Measurements from ENCODE around the gene HSBP1L1. TPM values are rescaled to one million over a fixed set of nuclear protein-coding genes. Genes with fewer than 3 reads are reported as not detected.

Gene HSBP1L1
- total and polyA plus RNA-seq, 2 of the 13 experiments (the other 11 are each of a cell fraction or from before 2014, with no cell fraction given) = 22.6 to 45.1 TPM

DNA sequence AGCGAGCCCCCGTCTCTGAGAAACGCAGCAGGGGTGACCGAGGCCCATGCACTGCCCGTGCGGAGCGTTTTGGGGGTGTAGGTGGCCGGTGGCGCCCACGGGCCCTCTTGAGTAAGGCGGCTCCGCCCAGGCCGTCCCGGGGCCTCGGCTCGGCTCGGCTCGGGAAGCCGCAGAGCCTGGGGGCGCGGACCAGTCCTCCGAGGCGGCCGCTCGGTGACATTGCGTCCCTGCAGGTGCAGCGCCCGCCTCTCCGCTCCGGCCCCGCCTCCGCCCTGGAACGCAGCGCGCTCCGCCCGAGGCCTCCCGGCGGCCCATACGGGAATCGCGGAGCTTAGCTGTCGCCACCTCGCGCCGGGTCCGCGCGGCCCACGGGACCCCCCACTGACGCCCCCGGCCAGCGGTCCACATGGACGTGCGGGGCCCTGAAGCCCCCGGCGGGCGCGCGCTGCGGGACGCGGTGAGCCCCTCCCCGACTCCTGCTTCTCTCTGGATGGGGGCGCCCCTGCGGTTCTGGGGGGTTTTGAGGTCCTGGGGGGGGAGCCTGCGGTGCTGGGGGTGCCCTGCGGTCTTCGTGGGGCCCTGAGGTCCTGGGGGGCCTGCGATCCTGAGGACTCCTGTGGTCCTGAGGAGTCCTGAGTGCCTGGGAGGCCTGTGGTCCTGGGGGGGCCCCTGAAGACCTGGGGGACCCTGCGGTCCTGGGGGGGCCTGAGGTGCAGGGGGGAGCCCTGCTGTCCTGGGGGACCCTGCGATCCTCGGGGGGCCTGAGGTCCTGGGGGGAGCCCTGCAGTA, at the start of gene HSBP1L1 (continued):
- no peak; the same call in 1 of the 2 replicates for TF ChIP-seq ZNF878 (CRISPR knock-in tag; IDR thresholded peaks at IDR 0.05)
- TF ChIP-seq, protein P1, sequence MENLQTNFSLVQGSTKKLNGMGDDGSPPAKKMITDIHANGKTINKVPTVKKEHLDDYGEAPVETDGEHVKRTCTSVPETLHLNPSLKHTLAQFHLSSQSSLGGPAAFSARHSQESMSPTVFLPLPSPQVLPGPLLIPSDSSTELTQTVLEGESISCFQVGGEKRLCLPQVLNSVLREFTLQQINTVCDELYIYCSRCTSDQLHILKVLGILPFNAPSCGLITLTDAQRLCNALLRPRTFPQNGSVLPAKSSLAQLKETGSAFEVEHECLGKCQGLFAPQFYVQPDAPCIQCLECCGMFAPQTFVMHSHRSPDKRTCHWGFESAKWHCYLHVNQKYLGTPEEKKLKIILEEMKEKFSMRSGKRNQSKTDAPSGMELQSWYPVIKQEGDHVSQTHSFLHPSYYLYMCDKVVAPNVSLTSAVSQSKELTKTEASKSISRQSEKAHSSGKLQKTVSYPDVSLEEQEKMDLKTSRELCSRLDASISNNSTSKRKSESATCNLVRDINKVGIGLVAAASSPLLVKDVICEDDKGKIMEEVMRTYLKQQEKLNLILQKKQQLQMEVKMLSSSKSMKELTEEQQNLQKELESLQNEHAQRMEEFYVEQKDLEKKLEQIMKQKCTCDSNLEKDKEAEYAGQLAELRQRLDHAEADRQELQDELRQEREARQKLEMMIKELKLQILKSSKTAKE (CRISPR knock-in tag; IDR thresholded peaks at IDR 0.05; ENCODE audit: borderline replicate concordance) = no peak
- peak; percentile 44; the same call in 1 of the 2 replicates for TF ChIP-seq YEATS4 (CRISPR knock-in tag; IDR thresholded peaks at IDR 0.05; ENCODE audit: borderline replicate concordance)
- TF ChIP-seq, protein P2, sequence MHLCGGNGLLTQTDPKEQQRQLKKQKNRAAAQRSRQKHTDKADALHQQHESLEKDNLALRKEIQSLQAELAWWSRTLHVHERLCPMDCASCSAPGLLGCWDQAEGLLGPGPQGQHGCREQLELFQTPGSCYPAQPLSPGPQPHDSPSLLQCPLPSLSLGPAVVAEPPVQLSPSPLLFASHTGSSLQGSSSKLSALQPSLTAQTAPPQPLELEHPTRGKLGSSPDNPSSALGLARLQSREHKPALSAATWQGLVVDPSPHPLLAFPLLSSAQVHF (CRISPR knock-in tag; IDR thresholded peaks at IDR 0.05) = no peak
- TF ChIP-seq, protein P3, sequence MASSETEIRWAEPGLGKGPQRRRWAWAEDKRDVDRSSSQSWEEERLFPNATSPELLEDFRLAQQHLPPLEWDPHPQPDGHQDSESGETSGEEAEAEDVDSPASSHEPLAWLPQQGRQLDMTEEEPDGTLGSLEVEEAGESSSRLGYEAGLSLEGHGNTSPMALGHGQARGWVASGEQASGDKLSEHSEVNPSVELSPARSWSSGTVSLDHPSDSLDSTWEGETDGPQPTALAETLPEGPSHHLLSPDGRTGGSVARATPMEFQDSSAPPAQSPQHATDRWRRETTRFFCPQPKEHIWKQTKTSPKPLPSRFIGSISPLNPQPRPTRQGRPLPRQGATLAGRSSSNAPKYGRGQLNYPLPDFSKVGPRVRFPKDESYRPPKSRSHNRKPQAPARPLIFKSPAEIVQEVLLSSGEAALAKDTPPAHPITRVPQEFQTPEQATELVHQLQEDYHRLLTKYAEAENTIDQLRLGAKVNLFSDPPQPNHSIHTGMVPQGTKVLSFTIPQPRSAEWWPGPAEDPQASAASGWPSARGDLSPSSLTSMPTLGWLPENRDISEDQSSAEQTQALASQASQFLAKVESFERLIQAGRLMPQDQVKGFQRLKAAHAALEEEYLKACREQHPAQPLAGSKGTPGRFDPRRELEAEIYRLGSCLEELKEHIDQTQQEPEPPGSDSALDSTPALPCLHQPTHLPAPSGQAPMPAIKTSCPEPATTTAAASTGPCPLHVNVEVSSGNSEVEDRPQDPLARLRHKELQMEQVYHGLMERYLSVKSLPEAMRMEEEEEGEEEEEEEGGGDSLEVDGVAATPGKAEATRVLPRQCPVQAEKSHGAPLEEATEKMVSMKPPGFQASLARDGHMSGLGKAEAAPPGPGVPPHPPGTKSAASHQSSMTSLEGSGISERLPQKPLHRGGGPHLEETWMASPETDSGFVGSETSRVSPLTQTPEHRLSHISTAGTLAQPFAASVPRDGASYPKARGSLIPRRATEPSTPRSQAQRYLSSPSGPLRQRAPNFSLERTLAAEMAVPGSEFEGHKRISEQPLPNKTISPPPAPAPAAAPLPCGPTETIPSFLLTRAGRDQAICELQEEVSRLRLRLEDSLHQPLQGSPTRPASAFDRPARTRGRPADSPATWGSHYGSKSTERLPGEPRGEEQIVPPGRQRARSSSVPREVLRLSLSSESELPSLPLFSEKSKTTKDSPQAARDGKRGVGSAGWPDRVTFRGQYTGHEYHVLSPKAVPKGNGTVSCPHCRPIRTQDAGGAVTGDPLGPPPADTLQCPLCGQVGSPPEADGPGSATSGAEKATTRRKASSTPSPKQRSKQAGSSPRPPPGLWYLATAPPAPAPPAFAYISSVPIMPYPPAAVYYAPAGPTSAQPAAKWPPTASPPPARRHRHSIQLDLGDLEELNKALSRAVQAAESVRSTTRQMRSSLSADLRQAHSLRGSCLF (CRISPR knock-in tag; IDR thresholded peaks at IDR 0.05; ENCODE audit: borderline replicate concordance) = no peak
- TF ChIP-seq POLR2A (IDR thresholded peaks at IDR 0.05; ENCODE audit: insufficient read depth in 1 of 2, low read depth in 2 of 2, low read length in 2 of 2) = peak; percentile 56 to 83
- no peak for TF ChIP-seq ATRX (CRISPR knock-in tag; IDR thresholded peaks at IDR 0.05; ENCODE audit: borderline replicate concordance)
- TF ChIP-seq MZF1 (CRISPR knock-in tag; IDR thresholded peaks at IDR 0.05; ENCODE audit: borderline replicate concordance) = no peak
- TF ChIP-seq, protein P4, sequence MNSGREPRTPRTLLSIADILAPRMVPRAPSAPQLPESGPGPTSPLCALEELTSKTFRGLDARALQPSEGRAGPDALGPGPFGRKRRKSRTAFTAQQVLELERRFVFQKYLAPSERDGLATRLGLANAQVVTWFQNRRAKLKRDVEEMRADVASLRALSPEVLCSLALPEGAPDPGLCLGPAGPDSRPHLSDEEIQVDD (CRISPR knock-in tag; IDR thresholded peaks at IDR 0.05; ENCODE audit: borderline replicate concordance) = no peak
- peak; percentile 28; the same call in 1 of the 2 replicates for TF ChIP-seq SMAD1 (CRISPR knock-in tag; IDR thresholded peaks at IDR 0.05; ENCODE audit: borderline replicate concordance, low read depth)
- TF ChIP-seq ZFX (CRISPR knock-in tag; IDR thresholded peaks at IDR 0.05; ENCODE audit: low read depth) = peak; percentile 85
- TF ChIP-seq JUN (CRISPR knock-in tag; IDR thresholded peaks at IDR 0.05) = no peak
- TF ChIP-seq ZBTB1 (CRISPR knock-in tag; IDR thresholded peaks at IDR 0.05; ENCODE audit: borderline replicate concordance) = no peak
- TF ChIP-seq ZNF33B (CRISPR knock-in tag; IDR thresholded peaks at IDR 0.05) = no peak
- TF ChIP-seq, protein P5, sequence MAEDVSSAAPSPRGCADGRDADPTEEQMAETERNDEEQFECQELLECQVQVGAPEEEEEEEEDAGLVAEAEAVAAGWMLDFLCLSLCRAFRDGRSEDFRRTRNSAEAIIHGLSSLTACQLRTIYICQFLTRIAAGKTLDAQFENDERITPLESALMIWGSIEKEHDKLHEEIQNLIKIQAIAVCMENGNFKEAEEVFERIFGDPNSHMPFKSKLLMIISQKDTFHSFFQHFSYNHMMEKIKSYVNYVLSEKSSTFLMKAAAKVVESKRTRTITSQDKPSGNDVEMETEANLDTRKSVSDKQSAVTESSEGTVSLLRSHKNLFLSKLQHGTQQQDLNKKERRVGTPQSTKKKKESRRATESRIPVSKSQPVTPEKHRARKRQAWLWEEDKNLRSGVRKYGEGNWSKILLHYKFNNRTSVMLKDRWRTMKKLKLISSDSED (CRISPR knock-in tag; IDR thresholded peaks at IDR 0.05) = no peak
- TF ChIP-seq ZNF557 (CRISPR knock-in tag; IDR thresholded peaks at IDR 0.05) = no peak
- no peak for TF ChIP-seq MATR3 (CRISPR knock-in tag; IDR thresholded peaks at IDR 0.05)
- TF ChIP-seq KDM4B (CRISPR knock-in tag; IDR thresholded peaks at IDR 0.05) = no peak
- no peak for TF ChIP-seq ZSCAN12 (CRISPR knock-in tag; IDR thresholded peaks at IDR 0.05)
- TF ChIP-seq, protein P6, sequence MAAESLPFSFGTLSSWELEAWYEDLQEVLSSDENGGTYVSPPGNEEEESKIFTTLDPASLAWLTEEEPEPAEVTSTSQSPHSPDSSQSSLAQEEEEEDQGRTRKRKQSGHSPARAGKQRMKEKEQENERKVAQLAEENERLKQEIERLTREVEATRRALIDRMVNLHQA (CRISPR knock-in tag; IDR thresholded peaks at IDR 0.05) = no peak

All from HepG2 (cell line).